Dedifferentiated amniotic fluid mesenchymal stem cell (primary cell): ENCODE data around the gene PAF1.

ENCODE experiments used
- DNase-seq: peaks from one replicate; pipeline ENCODE4 v3.0.0-alpha.2; 2016; ENCODE audit errors: extremely low spot score

Gene PAF1

DNA sequence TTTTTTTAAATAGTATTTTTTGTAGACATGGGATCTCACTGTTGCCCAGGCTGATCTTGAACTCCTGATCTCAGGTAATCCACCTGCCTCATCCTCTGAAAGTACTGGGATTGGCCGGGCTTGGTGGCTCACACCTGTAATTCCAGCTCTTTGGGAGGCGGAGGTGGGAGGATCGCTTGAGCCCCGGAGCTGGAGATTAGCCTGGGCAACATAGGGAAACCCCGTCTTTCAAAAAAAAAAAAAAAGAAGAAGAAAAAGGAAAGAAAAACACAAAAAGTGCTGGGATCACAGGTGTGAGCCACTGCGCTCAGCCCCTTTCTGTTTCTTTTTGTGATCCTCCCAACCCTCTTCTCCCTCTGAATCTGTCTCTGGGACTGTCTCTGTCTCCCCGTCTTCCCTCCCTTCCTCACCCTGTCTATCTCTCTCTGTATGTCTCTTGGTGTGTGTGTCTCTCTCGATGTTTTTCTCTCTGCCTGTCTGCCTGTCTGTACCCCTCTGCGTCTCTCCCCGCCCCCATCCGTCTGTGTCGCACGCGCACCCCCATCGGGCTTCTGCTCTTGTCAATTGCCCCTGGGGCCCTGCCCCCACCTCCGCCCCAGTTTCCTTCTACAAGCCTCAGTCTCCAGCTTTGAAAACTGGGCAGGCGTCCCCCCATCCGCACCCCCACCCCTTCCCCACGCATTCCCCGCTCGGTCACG is 15.2 kb upstream of the PAF1 start:
- no peak for DNase-seq

DNA sequence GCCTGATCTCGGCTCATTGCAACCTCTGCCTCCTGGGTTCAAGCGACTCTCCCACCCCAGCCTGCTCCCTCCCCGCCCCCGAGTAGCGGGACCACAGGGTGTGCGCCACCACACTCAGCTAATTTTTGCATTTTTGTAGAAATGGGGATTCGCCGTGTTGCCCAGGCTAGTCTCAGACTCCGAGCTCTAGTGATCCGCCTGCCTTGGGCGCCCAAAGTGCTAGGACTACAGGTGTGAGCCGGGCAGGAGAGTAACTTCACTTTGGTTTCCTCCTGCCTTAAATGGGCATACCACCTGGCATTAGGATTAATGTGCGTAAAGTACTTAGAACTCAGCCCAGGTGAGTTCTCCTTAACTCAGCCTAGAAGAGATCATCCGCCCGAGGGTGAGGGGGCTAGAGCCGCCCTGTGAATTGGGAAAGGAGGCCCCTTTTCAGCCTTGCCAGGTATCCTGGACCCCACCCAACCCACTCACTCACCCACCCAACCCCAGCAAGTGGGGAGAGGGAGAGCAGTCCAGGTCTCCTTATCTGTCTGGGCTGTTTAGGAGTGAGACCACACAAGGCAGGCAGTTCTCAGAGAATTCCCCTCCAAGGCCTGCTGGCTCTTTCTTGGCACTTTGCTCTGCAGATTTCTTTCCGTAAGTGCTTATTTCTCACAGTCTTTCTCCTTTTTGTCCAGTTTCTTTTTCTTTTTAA is 14.5 kb upstream of the PAF1 start:
- no peak for DNase-seq

DNA sequence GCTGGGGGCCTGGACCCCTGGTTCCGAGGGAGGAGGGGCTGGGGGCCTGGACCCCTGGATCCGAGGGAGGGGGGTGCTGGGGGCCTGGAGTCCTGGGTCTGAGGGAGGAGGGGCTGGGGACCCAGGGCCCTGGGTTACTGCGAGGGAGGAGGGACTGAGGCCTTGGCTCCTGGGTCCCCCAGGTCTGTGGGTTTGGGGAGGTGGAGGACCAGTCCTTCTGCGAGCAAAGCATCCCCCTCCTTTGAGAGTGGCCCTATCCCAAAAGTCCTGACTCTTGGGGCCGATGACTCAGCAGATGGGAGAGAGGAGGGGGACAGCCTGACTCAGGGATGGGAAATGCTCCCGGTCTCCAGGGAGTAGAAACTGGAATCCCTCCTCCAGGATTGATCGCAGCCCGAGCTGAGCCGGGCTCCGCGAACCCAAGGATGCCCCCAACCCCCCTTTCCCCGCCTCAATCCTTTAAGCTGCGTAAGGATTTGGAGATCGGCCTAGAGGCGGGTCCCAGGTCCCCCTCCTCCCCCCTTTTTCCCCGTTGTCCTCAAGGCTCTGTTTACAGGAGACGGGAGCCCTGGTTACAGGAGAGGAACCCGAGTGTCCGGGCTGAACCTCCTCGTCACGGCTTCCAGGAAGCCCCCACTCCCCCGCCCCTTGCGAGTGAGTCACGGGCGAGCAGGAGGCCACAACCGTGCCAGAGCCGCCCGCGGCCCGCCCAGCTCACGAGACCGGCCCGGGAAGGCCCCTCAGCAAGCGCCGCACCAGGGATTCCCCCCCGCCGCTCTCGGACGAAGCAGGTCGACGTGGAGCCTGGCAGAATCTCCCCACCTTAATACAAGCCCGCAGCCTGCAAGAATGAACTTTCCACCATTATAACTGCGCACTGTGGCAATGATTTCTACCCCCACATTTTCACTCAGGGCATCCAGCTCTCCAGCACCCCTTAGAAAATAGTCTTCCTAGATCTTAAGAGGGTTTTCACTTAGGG is 12.7 kb upstream of the PAF1 start:
- DNase-seq, result peak; percentile 99

DNA sequence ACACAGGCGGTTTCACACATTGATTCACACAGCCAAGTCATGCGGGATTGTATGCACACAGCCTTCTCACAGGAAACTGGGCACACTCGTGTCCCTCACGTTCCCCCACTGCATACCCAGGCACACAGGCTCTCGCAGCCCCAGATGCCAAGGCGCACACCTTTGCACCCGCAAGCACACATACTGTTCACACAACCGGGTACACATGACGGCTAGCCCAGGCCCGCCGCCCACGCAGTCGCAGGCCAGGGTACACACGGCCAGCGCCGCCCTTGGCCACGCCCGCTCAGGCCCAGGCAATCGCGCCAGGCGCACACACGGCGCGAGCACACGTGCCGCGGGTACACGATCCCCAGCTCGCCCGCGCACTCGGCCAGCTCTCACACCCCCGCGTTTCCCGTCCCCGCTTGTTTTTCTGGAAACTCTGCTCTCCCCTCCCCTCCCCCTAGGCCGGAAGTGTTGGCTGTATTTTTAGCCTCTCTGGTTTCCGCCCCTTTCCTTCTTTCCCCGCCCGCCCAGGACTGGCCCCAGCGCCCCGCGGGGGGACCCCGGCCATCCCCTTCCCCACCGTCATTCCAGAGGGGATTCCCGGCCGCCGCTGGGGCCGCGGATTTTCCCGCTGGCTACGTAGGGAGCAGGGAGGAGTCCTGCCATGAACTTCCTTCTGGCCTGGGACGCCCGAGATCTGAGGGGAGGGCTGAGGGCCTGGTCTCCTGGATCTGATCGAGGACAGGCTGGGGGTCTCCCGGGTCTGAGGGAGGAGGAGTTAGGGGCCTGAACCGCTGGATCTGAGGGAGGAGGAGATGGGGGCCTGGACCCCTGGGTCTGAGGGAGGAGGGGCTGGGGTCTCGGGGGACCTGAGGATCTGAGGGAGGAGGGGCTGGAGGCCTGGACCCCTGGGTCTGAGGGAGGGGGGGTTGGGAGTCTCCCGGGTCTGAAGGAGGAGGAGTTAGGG is 11.7 kb upstream of the PAF1 start:
- DNase-seq, result peak; percentile 76

DNA sequence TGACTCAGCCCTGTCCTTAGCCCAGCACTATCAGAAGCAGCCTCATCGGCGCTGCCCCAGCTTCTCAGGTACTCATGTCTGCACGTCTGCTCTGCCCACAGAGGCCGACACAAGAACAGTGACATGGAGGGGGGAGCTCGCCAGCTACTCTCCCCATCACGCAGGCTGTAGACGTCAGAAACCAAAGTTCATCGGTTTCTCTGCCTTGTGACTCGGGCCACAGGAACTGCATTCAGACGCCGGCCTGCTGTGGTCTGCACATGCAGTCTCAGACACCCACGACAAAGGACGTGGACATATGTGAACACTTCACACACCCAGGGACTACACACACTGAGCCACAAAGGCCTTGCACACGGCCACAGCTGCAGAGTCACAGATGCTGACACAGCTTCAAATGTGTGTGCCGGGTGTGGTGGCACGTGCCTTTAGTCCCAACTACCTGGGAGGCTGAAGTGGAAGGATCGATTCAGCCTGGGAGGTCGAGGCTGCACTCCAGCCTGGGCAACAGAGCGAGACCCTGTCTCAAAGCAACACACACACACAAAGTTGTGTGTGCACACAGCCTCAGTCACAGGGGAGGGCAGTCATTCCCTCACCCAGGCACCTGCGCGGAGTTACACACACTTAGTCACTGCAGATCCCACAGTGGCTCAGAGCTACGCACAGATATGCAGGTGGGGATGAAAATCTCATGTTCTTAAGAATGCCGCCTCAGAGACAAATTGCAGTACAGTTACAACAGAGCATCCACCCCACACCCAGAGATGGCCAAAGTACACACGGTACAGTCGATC is 10.8 kb upstream of the PAF1 start:
- no peak for DNase-seq

DNA sequence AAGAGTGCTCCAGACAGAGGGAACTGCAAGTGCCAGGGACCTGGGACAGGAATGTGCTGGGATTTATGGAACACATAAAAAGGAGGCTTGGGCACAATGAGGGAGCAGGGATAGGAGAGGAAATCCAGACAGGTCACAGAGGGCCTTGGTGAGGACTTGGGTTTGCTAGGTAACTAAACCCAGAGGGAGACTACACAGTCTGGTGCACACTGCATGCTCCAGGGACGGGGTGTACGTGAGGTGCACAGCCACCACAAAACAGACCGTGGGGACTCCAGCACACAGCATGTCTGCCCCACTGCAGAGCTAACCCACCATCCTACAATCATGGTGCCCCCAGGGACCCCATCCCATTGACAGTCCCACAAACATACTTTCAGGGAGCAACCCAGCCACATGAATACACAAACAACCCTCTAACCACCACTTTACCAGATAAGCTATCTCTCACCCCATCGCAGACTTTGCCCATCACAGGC is 10.2 kb upstream of the PAF1 start:
- DNase-seq, result no peak

DNA sequence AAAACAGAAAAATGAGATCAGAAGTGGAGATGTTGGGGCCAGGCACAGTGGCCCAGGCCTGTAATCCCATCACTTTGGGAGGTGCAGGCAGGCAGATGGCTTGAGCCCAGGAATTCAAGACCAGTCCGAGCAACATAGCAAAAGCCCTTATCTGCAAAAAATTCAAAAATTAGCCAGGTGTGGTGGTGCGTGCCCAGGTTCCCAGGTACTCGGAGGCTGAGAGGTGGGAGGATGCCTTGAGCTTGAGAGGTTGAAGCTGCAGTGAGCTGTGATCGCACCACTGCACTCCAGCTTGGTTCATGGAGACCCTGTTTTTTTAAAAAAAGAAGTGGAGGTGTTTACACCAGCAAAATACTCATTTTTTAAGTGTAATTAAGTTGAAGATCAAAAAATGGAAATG is 9.2 kb upstream of the PAF1 start:
- DNase-seq, result no peak

DNA sequence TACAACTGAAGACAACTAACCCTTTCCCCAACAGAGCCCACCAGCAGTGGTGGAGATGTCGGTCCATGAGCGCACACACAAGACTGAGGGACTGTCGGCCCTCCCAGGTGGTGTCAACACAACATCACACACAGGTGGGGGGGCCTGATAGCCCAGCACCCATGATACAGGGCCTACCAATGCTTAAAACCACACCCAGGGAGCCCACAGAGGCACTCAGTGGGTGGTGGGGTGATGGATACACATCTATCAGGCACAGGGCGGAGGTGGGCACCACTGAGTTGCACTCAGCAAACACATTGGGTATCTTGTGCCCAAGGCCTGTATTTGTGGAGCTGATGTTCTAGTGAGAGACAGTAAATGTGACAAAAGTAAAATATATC is 8.8 kb upstream of the PAF1 start:
- DNase-seq, result no peak

DNA sequence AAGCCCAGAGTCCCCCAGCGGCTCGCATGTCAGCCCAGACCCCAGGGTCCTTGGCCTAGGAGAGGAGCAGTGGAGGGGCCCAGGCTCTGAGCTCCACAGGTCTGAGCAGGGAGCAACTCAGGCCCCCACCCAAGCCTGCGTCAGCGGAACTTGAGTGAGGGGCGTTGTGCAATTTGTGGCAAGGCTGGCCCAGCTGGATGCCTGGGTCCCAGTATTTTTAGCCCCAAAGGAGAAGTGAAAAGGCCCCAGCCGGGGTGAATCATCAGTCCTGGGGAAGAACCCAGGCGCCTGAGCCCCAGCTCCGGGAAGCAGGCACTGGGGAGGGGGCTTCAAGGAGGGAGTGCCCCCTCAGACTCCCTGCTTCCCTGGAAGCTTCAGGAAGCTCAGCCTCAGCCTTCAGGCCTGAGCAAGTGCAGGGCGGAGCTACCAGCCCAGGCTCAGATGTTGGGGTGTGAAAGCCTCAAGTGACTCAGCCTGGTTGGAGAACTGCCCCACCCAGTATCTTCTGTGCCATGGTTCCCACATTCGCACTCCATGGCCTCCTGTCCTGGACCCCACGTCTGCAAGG is 7.5 kb upstream of the PAF1 start:
- peak; percentile 59 for DNase-seq

DNA sequence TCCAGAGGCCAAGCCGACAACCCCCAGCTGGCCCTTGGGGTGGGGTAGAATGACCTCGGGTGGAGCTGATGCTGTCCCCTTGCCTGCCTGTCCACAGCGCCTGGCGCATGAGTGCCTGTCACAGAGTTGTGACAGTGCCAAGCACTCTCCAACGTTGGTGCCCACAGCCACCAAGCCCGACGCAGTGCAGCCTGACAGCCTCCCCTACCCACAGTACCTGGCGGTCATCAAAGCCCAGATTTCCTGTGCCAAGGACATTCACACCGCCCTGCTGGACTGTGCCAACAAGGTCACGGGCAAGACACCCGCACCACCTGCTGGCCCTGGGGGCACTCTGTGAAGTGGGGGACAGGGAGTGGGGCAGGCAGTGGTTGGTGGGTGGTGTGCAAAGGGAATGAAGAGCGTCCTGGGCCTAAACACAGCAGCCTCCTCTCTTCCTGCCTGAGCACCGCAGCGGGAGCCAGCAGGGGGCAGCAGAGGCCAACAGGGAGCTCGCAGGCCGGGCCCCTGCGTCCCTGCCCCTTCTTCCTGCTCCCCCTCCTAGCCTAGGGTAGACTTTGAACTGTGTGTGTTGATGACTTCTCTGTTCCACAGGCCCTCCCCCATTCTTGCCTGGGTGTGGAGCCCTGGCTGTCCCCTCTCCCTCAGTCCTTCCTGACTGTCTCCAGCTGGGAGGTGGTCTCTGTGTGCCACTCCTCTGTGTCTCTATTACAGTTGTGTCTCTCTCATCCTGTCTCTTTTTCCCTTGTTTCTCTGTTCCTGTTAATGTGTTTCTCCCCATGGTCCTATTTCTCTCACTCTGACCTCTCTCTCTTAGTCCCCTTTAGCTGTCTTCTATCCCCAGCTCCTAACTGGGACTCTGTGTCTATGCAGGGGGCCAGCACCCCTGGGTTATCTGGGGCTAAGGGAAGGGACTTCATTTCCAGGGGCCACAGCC is 6.7 kb upstream of the PAF1 start:
- peak; percentile 75 for DNase-seq

DNA sequence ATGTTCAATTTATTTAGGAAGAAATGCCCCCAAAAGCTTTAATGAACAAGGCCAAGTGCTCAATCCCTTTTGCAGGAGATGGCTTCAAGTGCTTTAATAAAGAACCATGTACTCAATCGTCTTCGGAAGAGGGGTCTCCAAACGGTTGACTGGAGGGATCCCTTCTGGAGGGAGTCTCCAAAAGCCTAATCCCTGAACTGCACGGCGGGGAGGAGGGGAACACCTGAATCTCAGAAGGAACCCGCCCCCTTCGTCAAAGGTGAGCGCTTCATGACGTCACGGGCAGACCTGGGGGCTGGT is 505 bp downstream of the PAF1 start:
- no peak for DNase-seq

DNA sequence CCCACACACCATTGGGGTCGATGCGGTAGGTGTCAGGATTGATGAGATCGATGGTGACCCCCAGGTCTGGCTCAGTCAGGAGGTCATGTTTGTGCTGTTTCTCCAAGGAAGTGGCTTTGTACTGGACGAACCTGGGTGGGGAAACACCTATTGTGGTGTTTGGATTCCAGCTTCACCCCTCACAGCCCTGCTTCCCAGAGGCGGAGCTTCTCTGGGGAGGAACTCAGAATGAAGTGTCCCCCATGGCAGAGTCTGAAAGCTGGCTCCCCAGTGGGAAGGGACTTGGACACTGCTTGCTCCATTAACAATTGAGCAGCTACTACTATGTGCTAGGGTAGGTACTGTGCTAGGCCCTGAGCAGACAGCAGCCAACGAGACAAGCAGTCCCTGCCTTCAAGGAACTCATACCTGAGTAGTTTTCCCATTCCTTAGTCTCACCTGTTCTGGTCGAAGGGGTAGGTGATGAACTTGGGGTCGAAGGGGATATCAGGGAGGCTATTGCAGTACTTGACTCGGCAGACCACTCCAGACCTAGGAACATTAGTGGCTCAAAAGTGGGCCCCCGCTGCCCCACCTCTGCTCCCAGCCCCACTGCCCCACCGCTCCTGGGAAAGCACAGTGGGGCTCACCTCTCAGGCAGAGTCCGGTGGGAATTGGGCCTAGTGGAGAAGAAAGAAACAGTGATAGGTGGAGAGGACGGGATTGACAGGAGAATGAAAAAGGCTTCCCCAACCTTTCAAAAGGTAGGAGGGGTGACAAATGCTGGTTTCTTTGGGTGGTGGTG is 1.1 kb downstream of the PAF1 start:
- no peak for DNase-seq

DNA sequence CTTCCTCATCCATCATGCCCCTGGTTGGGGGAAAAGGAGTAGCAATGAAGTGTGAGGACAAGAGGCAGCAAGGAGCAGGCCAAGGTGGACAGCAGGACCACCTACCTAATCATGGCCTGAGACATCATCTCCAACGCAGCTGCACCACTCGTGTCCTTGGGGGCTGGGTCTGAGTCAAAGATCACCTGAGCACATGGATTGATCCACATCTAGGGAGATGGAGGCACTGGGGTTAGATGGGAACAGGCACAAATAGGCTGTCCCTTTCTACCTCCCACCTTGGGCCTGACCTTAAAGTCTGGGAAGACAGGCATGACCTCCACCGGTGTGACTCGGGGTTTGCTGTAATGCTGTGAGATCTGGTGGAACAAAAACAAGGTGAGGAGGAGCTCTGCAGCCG is 2.2 kb downstream of the PAF1 start:
- DNase-seq, result no peak

DNA sequence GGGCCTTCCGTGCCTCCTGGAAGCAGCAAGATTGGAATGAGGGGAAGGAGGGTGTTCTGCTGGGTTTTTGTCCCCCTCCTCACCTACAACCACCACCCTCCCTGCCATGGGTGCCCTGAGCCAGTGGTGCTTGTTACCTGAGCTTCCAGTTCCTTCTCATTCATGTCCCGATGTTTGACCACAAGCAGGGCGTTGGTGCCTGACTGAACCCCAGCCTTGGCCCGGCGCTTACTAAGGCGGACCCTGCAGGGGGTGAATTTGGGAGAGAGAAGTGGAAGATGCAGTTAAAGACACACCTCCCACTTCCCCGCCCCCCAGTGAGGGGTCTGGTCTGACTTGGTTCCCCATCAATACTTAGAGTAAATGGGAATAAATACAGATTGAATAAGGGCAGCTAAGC is 4.3 kb downstream of the PAF1 start:
- no peak for DNase-seq

DNA sequence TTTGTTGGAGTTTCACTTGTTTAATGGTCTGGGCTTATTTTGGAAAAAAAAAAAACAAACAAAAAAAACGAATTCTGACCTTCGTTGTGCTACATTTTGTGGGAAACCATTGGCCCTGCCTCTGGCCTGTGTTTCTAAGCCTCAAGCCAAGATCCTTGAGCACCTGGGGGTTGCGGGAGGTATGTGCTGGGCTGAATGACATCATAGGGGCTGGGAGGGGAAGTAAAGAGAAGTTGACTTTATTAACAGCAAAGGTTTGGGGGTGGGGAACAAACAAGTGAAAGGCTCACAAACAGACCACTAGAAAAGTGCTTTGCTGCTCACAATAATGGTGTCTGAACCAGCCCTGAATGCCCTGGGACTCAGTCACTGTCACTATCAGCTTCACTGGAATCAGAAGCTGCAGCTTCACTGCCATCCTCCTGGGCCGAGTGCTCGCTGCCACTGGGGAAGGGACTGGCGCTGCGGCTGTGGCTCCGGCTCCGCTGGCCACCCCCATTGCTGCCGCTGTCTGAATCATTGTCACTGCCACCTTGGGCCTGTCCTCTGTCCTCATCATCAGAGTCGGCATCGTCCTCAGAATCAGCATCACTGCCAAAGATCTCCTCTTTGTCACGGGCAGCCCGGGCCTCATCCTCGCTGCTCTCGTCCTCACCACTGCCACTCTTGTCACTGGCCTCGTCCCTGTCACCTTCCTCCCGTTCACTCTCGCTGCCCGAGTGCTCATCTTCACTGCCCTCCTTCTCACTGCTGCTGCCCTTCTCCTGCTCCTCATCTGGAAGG is 5.1 kb downstream of the PAF1 start:
- no peak for DNase-seq

DNA sequence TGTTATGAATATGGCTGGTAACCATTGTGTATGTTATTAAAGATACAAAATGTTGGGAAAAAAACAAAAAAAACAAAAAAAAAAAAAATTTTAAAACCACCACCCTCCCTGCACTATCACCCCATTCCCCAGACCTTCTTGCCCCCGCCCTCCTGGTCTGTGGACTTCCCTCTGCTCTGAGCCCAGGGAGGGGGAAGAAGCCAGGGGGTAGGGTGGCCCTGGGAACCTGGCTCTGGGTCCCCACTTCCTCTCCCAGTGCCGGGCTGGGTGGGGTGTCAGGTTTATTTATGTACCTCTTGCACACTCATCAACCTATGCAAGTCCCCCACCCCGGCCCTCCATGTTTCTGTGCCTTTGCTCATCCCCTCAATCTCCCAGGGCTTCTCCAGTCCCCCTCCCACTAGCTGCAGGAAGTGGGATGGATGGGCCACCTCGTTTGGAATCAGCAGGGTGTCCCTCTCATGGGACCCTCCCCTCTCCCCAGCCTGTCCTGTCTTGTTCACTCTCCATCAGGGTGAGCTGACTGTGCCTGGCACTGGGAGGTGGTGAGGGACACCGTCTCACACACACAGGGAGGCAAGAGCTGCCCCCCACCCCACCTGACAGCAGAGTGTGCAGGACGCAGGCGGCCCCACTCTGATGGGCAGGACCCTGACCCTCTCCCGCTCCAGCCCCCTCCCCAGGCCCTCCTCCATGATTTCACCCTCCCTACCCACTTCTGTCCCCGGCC is 5.9 kb downstream of the PAF1 start:
- DNase-seq, result no peak
